Measurements from ENCODE around the gene GRID2.

Gene GRID2

GRCh38 chr4:92968996-92969395 lies 665.2 kb downstream of the GRID2 start:
- TF ChIP-seq CTCF (IDR thresholded peaks at IDR 0.05; ENCODE audit: low read depth, low read length) = no peak
- no peak for DNase-seq (ENCODE audit: extremely low read depth, low read depth)

GRCh38 chr4:92969650-92970379 lies 666.0 kb downstream of the GRID2 start:
- no peak for TF ChIP-seq CTCF (IDR thresholded peaks at IDR 0.05; ENCODE audit: low read depth, low read length)
- peak; percentile 61 for DNase-seq (ENCODE audit: extremely low read depth, low read depth)

GRCh38 chr4:92970996-92971395 lies 667.2 kb downstream of the GRID2 start:
- no peak for DNase-seq (ENCODE audit: extremely low read depth, low read depth)
- no peak for TF ChIP-seq CTCF (IDR thresholded peaks at IDR 0.05; ENCODE audit: low read depth, low read length)

GRCh38 chr4:92988301-92988700 lies 684.5 kb downstream of the GRID2 start:
- no peak for DNase-seq (ENCODE audit: extremely low read depth, low read depth)
- no peak for TF ChIP-seq CTCF (IDR thresholded peaks at IDR 0.05; ENCODE audit: low read depth, low read length)

GRCh38 chr4:92992758-92993157 lies 689.0 kb downstream of the GRID2 start:
- no peak for TF ChIP-seq CTCF (IDR thresholded peaks at IDR 0.05; ENCODE audit: low read depth, low read length)
- no peak for DNase-seq (ENCODE audit: extremely low read depth, low read depth)

GRCh38 chr4:92994727-92995126 lies 691.0 kb downstream of the GRID2 start:
- TF ChIP-seq CTCF (IDR thresholded peaks at IDR 0.05; ENCODE audit: low read depth, low read length) = no peak
- no peak for DNase-seq (ENCODE audit: extremely low read depth, low read depth)

GRCh38 chr4:92996533-92996932 lies 692.8 kb downstream of the GRID2 start:
- no peak for DNase-seq (ENCODE audit: extremely low read depth, low read depth)
- no peak for TF ChIP-seq CTCF (IDR thresholded peaks at IDR 0.05; ENCODE audit: low read depth, low read length)

Measured in AG09319 (cell line).